ENCODE data around the gene PSMD14.
"Not testable (repeated sequence)": the region's sequence is repeated elsewhere in the genome, so short reads cannot be mapped to it uniquely, and the experiment has no call there.

PSMD14 gene

GRCh38 chr2:161337247-161337646, 29.0 kb downstream of the PSMD14 start:
- no peak for DNase-seq (ENCODE audit: low read depth)

- DNase-seq (ENCODE audit: low read depth) = not testable (repeated sequence)
Measured at GRCh38 chr2:161339532-161339931, 31.3 kb downstream of the PSMD14 start.

- not testable (repeated sequence) for DNase-seq (ENCODE audit: low read depth)
Measured at GRCh38 chr2:161340930-161341413, 32.7 kb downstream of the PSMD14 start.

- no peak for DNase-seq (ENCODE audit: low read depth)
Measured at GRCh38 chr2:161343235-161343634, 35.0 kb downstream of the PSMD14 start.

- no peak for DNase-seq (ENCODE audit: low read depth)
Measured at GRCh38 chr2:161344692-161345091, 36.5 kb downstream of the PSMD14 start.

- no peak for DNase-seq (ENCODE audit: low read depth)
Measured at GRCh38 chr2:161351678-161352077, 43.5 kb downstream of the PSMD14 start.

GRCh38 chr2:161352719-161353118, 44.5 kb downstream of the PSMD14 start:
- no peak for DNase-seq (ENCODE audit: low read depth)

GRCh38 chr2:161353543-161353942, 45.3 kb downstream of the PSMD14 start:
- DNase-seq (ENCODE audit: low read depth) = no peak

- DNase-seq (ENCODE audit: low read depth) = no peak
Measured at GRCh38 chr2:161354106-161354505, 45.9 kb downstream of the PSMD14 start.

GRCh38 chr2:161355106-161355505, 46.9 kb downstream of the PSMD14 start:
- DNase-seq (ENCODE audit: low read depth) = no peak

- DNase-seq (ENCODE audit: low read depth) = no peak
Measured at GRCh38 chr2:161355983-161356382, 47.8 kb downstream of the PSMD14 start.

- no peak for DNase-seq (ENCODE audit: low read depth)
Measured at GRCh38 chr2:161357097-161357496, 48.9 kb downstream of the PSMD14 start.

- no peak for DNase-seq (ENCODE audit: low read depth)
Measured at GRCh38 chr2:161358838-161359237, 50.6 kb downstream of the PSMD14 start.

- not testable (repeated sequence) for DNase-seq (ENCODE audit: low read depth)
Measured at GRCh38 chr2:161360095-161360654, 52.0 kb downstream of the PSMD14 start.

- no peak for DNase-seq (ENCODE audit: low read depth)
Measured at GRCh38 chr2:161362568-161363166, 54.4 kb downstream of the PSMD14 start.

GRCh38 chr2:161367675-161368074, 59.5 kb downstream of the PSMD14 start:
- no peak for DNase-seq (ENCODE audit: low read depth)

GRCh38 chr2:161369311-161369710, 61.1 kb downstream of the PSMD14 start:
- DNase-seq (ENCODE audit: low read depth) = no peak

- no peak for DNase-seq (ENCODE audit: low read depth)
Measured at GRCh38 chr2:161370981-161371380, 62.8 kb downstream of the PSMD14 start.

- no peak for DNase-seq (ENCODE audit: low read depth)
Measured at GRCh38 chr2:161371869-161372268, 63.6 kb downstream of the PSMD14 start.

GRCh38 chr2:161373942-161374341, 65.7 kb downstream of the PSMD14 start:
- DNase-seq (ENCODE audit: low read depth) = no peak

- DNase-seq (ENCODE audit: low read depth) = no peak
Measured at GRCh38 chr2:161374446-161374845, 66.2 kb downstream of the PSMD14 start.

GRCh38 chr2:161379740-161380139, 71.5 kb downstream of the PSMD14 start:
- no peak for DNase-seq (ENCODE audit: low read depth)

GRCh38 chr2:161381546-161381945, 73.3 kb downstream of the PSMD14 start:
- no peak for DNase-seq (ENCODE audit: low read depth)

- no peak for DNase-seq (ENCODE audit: low read depth)
Measured at GRCh38 chr2:161382747-161383146, 74.5 kb downstream of the PSMD14 start.
